Lower lobe of right lung (tissue), 2 donors: ENCODE measurements around the gene DPY19L3. TPM values are rescaled to one million over a fixed set of nuclear protein-coding genes. Genes with fewer than 3 reads are reported as not detected.
"Not testable (repeated sequence)": the region's sequence is repeated elsewhere in the genome, so short reads cannot be mapped to it uniquely, and the experiment has no call there.

ENCODE experiments used
- ATAC-seq, 2 donors: fragments of 200-7000 bp; cut with Tn5 transposase; one replicate each; pipeline ENCODE4 v1.9.1; 2020 to 2022; ENCODE audit warnings: mild to moderate bottlenecking in 2 of 2, moderate library complexity in 2 of 2
- DNase-seq: peaks from one replicate; pipeline ENCODE4 v3.0.0-alpha.2; 2020
- H3K27ac ChIP-seq: fragments of 200-600 bp; one replicate; pipeline ENCODE4 v1.8.0; 2022
- H3K27me3 ChIP-seq: fragments of 200-600 bp; one replicate; pipeline ENCODE4 v1.8.0; 2022; ENCODE audit warnings: low read depth
- H3K36me3 ChIP-seq: fragments of 200-600 bp; one replicate; pipeline ENCODE4 v1.8.0; 2022; ENCODE audit warnings: mild to moderate bottlenecking
- H3K4me1 ChIP-seq: fragments of 200-600 bp; one replicate; pipeline ENCODE4 v1.8.0; 2022
- H3K4me3 ChIP-seq: fragments of 200-600 bp; one replicate; pipeline ENCODE4 v1.8.0; 2022; ENCODE audit warnings: mild to moderate bottlenecking
- H3K9me3 ChIP-seq: fragments of 200-600 bp; one replicate; pipeline ENCODE4 v1.8.0; 2022
- CTCF ChIP-seq: fragments of 200-600 bp; IDR thresholded peaks from one replicate; pipeline ENCODE4 v1.8.0; 2022; ENCODE audit warnings: antibody characterized with exemption, mild to moderate bottlenecking
- intact Hi-C: fragments of 100-400 bp; cut with DNase I; formaldehyde crosslinking; loops from one replicate; pipeline ENCODE4 v1.11.0; 2022
- total RNA-seq: library from RNA; stranded (reverse); fragmentation: NEBNext Ultra II Directional; extraction: Animal tissue kit (Norgen Biotek cat#: 25700); gene quantifications from one replicate; pipeline ENCODE4 v1.2.1, GENCODE V29; 2021
- donor health status: DM: no; HTN: yes; CAD: no; lungs with severe emphysema.

DPY19L3 gene
- total RNA-seq, 1 donor from 2014 or later, result 24.9 TPM

- no peak overlapping the region for H3K27ac ChIP-seq
- DNase-seq (no peak), ATAC-seq (no peak)
- intact Hi-C loops, result no loop called here
- TF ChIP-seq CTCF, result no peak
- H3K27me3 ChIP-seq, result no peaks in the 10 kb centered on the region
- peaks cover 3% of the 10 kb centered on the region for H3K4me1 ChIP-seq
- H3K4me3 ChIP-seq, result no peak overlapping the region
- peaks cover 11% of the 10 kb centered on the region for H3K36me3 ChIP-seq
- H3K9me3 ChIP-seq, result no peaks in the 10 kb centered on the region
These were observed 12.6 kb downstream of the DPY19L3 start for GRCh38 chr19:32418155-32418554.

- peak; percentile 53 for DNase-seq
- H3K27me3 ChIP-seq, result no peaks in the 10 kb centered on the region
- intact Hi-C loops, result no loop called here
- no peaks in the 10 kb centered on the region for H3K9me3 ChIP-seq
- ATAC-seq, result peak; percentile 74 to 82
- H3K27ac ChIP-seq, result no peak overlapping the region
- no peak overlapping the region for H3K4me3 ChIP-seq
- H3K36me3 ChIP-seq, result no peaks in the 10 kb centered on the region
- H3K4me1 ChIP-seq, result peaks cover 3% of the 10 kb centered on the region
- no peak for TF ChIP-seq CTCF
These were observed 16.2 kb downstream of the DPY19L3 start for GRCh38 chr19:32421589-32422361.

- ATAC-seq, result no peak
- H3K27ac ChIP-seq, result no peak overlapping the region
- intact Hi-C loops, result no loop called here
- H3K9me3 ChIP-seq, result no peaks in the 10 kb centered on the region
- TF ChIP-seq CTCF, result no peak
- H3K4me3 ChIP-seq, result no peak overlapping the region
- H3K36me3 ChIP-seq, result no peaks in the 10 kb centered on the region
- H3K27me3 ChIP-seq, result no peaks in the 10 kb centered on the region
- DNase-seq, result no peak
- H3K4me1 ChIP-seq, result peaks cover 3% of the 10 kb centered on the region
These were observed 16.9 kb downstream of the DPY19L3 start for GRCh38 chr19:32422435-32422834.

GRCh38 chr19:32423944-32424343, 18.4 kb downstream of the DPY19L3 start:
- not testable (repeated sequence) for ATAC-seq

GRCh38 chr19:32427536-32427935, 22.0 kb downstream of the DPY19L3 start:
- DNase-seq (no peak), ATAC-seq (no peak)
- no peak overlapping the region for H3K4me3 ChIP-seq
- H3K36me3 ChIP-seq, result no peaks in the 10 kb centered on the region
- no peak for TF ChIP-seq CTCF
- no peaks in the 10 kb centered on the region for H3K4me1 ChIP-seq
- H3K27me3 ChIP-seq, result no peaks in the 10 kb centered on the region
- no peaks in the 10 kb centered on the region for H3K9me3 ChIP-seq
- intact Hi-C loops, result no loop called here
- H3K27ac ChIP-seq, result no peak overlapping the region

More at GRCh38 chr19:32423944-32424343, 18.4 kb downstream of the DPY19L3 start:
- H3K4me3 ChIP-seq, H3K27me3 ChIP-seq, DNase-seq, H3K27ac ChIP-seq, intact Hi-C loops, H3K4me1 ChIP-seq, H3K36me3 ChIP-seq, H3K9me3 ChIP-seq: not testable (repeated sequence)

GRCh38 chr19:32436692-32437091, 31.1 kb downstream of the DPY19L3 start:
- Histone ChIP-seq H3K36me3 (peaks cover 30% of the 10 kb centered on the region), H3K27ac (no peak overlapping the region), H3K9me3 (no peaks in the 10 kb centered on the region), H3K4me3 (no peak overlapping the region), H3K27me3 (no peaks in the 10 kb centered on the region), H3K4me1 (no peaks in the 10 kb centered on the region)
- no peak for DNase-seq
- TF ChIP-seq CTCF, result no peak
- no peak for ATAC-seq
- intact Hi-C loops, result no loop called here
